ENCODE results near the gene HID1. TPM values are rescaled to one million over a fixed set of nuclear protein-coding genes. Genes with fewer than 3 reads are reported as not detected.
"Not testable (repeated sequence)": the region's sequence is repeated elsewhere in the genome, so short reads cannot be mapped to it uniquely, and the experiment has no call there.

The HID1 gene
- total RNA-seq, 1 donor from 2014 or later = 36.6 TPM

DNA sequence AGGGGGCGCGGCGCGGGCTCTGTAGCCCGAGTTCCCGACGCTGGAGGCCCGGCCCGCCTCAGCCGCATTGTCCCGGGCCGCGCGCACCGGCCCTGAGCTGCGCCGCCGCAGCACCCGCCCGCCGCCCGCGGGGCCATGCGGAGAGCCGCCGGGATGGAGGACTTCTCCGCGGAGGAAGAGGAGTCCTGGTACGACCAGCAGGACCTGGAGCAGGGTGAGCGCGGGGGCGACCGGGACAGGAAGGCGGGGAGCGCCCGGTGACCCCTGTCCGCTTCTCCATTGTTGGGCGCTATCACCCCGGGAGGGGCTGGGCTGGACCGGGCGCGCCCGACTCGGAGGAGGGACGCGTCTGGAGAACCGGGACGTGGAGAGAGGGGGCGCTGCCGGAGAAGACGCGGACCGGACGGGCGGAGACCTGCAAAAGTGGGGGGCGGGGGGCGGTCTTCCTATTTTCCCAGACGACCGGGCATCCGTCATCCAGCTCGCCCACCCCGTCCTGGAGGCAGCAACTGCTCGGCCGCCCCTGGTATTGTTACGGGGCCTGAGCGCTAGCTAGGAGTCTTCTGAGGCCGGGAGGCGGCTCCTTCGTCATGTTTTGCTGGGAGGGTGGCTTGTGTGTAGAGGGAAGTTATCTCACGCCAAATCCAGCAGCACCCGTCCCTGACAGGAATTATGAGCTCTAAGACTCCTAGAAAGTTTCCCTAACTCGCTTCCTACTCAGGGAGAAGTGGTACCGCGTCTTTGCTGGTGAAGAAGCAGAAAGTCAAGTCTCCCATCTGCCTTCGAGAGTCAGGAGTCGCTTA lies 15.6 kb upstream of the HID1 start:
- Mint-ChIP-seq H3K4me3 (peak overlapping the region; percentile 92), H3K27me3 (no peaks in the 10 kb centered on the region), H3K4me1 (ENCODE audit: unreplicated experiment) (peaks cover 17% of the 10 kb centered on the region), H3K36me3 (peaks cover 6% of the 10 kb centered on the region), H3K9me3 (no peaks in the 10 kb centered on the region), H3K27ac (peak overlapping the region; percentile 97)
- TF ChIP-seq, protein P1, sequence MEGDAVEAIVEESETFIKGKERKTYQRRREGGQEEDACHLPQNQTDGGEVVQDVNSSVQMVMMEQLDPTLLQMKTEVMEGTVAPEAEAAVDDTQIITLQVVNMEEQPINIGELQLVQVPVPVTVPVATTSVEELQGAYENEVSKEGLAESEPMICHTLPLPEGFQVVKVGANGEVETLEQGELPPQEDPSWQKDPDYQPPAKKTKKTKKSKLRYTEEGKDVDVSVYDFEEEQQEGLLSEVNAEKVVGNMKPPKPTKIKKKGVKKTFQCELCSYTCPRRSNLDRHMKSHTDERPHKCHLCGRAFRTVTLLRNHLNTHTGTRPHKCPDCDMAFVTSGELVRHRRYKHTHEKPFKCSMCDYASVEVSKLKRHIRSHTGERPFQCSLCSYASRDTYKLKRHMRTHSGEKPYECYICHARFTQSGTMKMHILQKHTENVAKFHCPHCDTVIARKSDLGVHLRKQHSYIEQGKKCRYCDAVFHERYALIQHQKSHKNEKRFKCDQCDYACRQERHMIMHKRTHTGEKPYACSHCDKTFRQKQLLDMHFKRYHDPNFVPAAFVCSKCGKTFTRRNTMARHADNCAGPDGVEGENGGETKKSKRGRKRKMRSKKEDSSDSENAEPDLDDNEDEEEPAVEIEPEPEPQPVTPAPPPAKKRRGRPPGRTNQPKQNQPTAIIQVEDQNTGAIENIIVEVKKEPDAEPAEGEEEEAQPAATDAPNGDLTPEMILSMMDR (conservative IDR thresholded peaks at IDR 0.05) = peak; percentile 26
- DNase-seq (ENCODE audit: extremely low spot score, unreplicated experiment) = peak; percentile 83

DNA sequence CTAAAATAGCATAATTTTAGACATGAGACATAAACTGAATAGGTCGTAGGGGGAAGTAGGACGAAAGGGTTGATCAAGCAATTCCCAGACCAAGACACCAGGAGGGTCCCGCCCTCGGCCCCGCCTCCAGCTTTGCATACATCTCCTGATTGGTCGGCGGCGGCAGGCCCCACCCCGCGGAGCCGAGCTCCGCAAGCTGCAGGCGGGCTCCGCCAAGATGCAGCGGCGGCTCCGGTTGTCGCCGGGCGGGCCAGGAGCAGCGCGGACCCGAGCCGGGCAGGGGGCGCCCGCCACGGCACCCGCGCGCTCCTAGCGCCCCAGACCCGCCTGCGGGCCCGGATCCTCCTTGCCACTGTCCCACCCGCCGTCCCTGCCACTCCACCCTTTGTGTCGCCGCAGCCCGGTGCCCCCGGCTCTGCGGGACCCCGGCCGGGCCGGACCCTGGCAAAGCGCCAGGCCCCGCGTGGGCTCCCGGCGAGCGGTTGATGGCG lies 14.9 kb upstream of the HID1 start, which contains the start of gene CDR2L:
CDR2L (plus strand) TSS at position 215 of the 491 bp plus-strand sequence. CDS start 412 bp downstream, outside the sequence.
- H3K36me3 Mint-ChIP-seq = peaks cover 3% of the 10 kb centered on the region
- peaks cover 13% of the 10 kb centered on the region for H3K4me1 Mint-ChIP-seq (ENCODE audit: unreplicated experiment)
- no peaks in the 10 kb centered on the region for H3K9me3 Mint-ChIP-seq
- DNase-seq (ENCODE audit: extremely low spot score, unreplicated experiment) = peak; percentile 97
- TF ChIP-seq, protein P1 (conservative IDR thresholded peaks at IDR 0.05) = no peak
- peak within 1 kb of the TSS; percentile 97 for H3K27ac Mint-ChIP-seq
- H3K27me3 Mint-ChIP-seq = no peaks in the 10 kb centered on the region
- H3K4me3 Mint-ChIP-seq = peak within 1 kb of the TSS; percentile 92

DNA sequence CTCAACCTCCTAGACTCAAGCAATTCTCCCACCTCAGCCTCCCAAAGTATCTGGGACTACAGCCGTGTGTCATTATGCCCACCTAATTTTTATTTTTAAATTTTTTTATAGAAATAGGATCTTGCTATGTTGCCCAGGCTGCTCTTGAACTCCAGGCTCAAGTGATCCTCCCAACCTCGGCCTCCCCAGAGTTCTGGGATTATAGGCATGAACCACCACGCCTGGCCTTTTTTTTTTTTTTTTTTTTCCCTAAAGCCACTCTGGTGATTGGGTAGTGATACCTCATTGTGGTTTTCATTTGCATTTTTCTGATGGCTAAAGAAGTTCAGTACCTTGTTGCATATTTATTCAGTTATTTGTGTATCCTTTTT lies 13.6 kb upstream of the HID1 start:
- peak overlapping the region; percentile 96 for H3K27ac Mint-ChIP-seq
- DNase-seq (ENCODE audit: extremely low spot score, unreplicated experiment) = no peak

DNA sequence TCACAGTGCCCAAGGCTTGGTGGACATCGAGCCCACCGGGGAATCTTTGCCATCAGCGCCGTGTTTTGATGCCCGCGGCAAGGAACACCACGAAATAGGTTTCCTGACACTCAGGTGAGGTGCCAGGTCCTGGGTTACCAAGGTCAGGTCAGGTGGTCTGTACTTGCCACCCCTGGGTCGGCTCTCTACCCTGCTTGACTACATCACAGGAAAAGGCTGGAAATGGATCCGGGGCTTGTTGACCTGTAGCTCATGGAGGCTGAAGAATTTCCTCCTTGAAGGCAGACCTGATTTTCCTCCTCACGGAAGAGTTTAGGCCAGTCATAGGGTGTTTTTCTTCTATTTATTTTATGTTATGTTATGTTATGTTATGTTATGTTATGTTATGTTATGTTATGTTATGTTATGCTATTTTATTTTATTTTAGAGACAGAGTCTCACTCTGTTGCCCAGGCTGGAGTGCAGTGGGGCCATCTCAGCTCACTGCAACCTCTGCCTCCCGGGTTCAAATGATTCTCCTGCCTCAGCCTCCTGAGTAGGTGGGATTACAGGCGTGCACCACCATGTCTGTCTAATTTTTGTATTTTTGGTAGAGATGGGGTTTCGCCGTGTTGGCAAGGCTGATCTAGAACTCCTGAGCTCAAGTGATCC lies 10.2 kb upstream of the HID1 start:
- Mint-ChIP-seq H3K27ac (peak overlapping the region; percentile 83), H3K4me3 (peak overlapping the region; percentile 95), H3K4me1 (ENCODE audit: unreplicated experiment) (peaks cover 11% of the 10 kb centered on the region)
- H3K9me3 Mint-ChIP-seq; DNase-seq (ENCODE audit: extremely low spot score, unreplicated experiment); H3K36me3 Mint-ChIP-seq; H3K27me3 Mint-ChIP-seq: not testable (repeated sequence)

More for the DNA sequence above, 13.6 kb upstream of the HID1 start:
- Mint-ChIP-seq H3K27me3 (no peaks in the 10 kb centered on the region), H3K36me3 (no peaks in the 10 kb centered on the region), H3K4me3 (peak overlapping the region; percentile 89), H3K4me1 (ENCODE audit: unreplicated experiment) (peaks cover 11% of the 10 kb centered on the region), H3K9me3 (no peaks in the 10 kb centered on the region)
- TF ChIP-seq, protein P1 (conservative IDR thresholded peaks at IDR 0.05) = no peak

DNA sequence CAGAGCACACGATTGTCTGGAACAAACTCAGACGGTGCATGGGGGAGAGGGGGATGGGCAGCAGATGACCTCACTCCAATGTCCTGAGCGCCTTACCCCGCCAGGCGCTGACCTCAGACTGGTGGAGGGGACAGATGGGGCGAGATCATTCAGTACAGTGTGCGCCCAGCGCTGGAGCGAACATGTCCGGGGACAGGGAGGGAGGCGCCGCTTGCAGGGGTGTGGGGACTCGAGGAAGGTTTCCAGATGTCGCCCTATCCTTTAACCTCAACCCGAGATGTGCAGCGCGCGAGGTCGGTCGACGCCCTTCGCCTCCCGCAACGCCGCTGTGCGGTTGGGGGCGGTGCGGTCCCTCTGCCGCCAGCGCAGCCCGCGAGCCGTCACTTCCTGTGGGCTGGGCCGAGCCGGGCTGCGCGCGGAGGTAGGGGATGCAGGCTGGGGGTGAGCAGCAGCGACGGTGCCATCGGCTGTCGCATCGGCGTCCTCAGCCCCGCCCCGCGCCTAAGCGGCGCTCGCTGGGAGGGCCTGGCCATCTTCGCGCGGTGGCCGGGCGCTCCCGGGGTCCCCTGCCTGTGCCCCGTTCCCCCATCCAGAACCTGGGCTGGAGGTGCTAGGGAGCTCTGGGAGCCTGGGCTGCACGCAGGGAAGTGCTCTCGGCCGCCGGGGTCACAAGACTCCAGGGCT lies 9.6 kb upstream of the HID1 start:
- Mint-ChIP-seq H3K4me3 (peak overlapping the region; percentile 95), H3K27me3 (peaks cover 8% of the 10 kb centered on the region), H3K27ac (peak overlapping the region; percentile 92), H3K9me3 (no peaks in the 10 kb centered on the region), H3K36me3 (no peaks in the 10 kb centered on the region), H3K4me1 (ENCODE audit: unreplicated experiment) (peaks cover 8% of the 10 kb centered on the region)
- TF ChIP-seq, protein P1 (conservative IDR thresholded peaks at IDR 0.05) = peak; percentile 42
- DNase-seq (ENCODE audit: extremely low spot score, unreplicated experiment) = no peak

All from type B pancreatic cell (in vitro differentiated cells).